Chondrocyte (in vitro differentiated cells): ENCODE data around the gene SMIM32. TPM values are rescaled to one million over a fixed set of nuclear protein-coding genes. Genes with fewer than 3 reads are reported as not detected.

Source experiments
- DNase-seq: peaks from one replicate; pipeline ENCODE4 v3.0.0; 2021; ENCODE audit warnings: mixed read lengths, low spot score
- H3K27ac Mint-ChIP-seq: one replicate; pipeline ENCODE4 v1.8.0; 2021; ENCODE audit warnings: mild to moderate bottlenecking, moderate library complexity, mixed read lengths; ENCODE audit not compliant: unreplicated experiment
- H3K27me3 Mint-ChIP-seq: 2 replicates; pipeline ENCODE4 v1.8.0; 2021; ENCODE audit warnings: low read depth, mixed read lengths
- H3K36me3 Mint-ChIP-seq: 2 replicates; pipeline ENCODE4 v1.8.0; 2021; ENCODE audit warnings: low read depth, mixed read lengths
- H3K4me1 Mint-ChIP-seq: 2 replicates; pipeline ENCODE4 v1.8.0; 2021; ENCODE audit warnings: low read depth, mild to moderate bottlenecking, mixed read lengths
- H3K4me3 Mint-ChIP-seq: one replicate; pipeline ENCODE4 v1.8.0; 2021; ENCODE audit warnings: mild to moderate bottlenecking, moderate library complexity, mixed read lengths; ENCODE audit not compliant: unreplicated experiment
- H3K9me3 Mint-ChIP-seq: 2 replicates; pipeline ENCODE4 v1.8.0; 2021; ENCODE audit warnings: low read depth, mixed read lengths
- CTCF ChIP-seq: fragments of 200-600 bp; sonication (generic); IDR thresholded peaks from 2 replicates; pipeline ENCODE4 v1.5.0; 2021; ENCODE audit warnings: antibody characterized with exemption, mild to moderate bottlenecking, moderate library complexity
- total RNA-seq: library from RNA; stranded (reverse); gene quantifications from 3 replicates; pipeline ENCODE4 v1.2.1, GENCODE V29; 2021

The SMIM32 gene
- total RNA-seq, 1 donor from 2014 or later, result not detected

- H3K27ac Mint-ChIP-seq, result no peak overlapping the region
- H3K4me1 Mint-ChIP-seq, result peaks cover 15% of the 10 kb centered on the region
- no peaks in the 10 kb centered on the region for H3K9me3 Mint-ChIP-seq
- H3K36me3 Mint-ChIP-seq, result peaks cover 9% of the 10 kb centered on the region
- H3K4me3 Mint-ChIP-seq, result peak overlapping the region; percentile 73
- H3K27me3 Mint-ChIP-seq, result peaks cover 9% of the 10 kb centered on the region
- TF ChIP-seq CTCF, result no peak
- DNase-seq, result no peak
Observed at GRCh38 chr5:136193322-136193935, 467 bp upstream of the SMIM32 start.

DNA sequence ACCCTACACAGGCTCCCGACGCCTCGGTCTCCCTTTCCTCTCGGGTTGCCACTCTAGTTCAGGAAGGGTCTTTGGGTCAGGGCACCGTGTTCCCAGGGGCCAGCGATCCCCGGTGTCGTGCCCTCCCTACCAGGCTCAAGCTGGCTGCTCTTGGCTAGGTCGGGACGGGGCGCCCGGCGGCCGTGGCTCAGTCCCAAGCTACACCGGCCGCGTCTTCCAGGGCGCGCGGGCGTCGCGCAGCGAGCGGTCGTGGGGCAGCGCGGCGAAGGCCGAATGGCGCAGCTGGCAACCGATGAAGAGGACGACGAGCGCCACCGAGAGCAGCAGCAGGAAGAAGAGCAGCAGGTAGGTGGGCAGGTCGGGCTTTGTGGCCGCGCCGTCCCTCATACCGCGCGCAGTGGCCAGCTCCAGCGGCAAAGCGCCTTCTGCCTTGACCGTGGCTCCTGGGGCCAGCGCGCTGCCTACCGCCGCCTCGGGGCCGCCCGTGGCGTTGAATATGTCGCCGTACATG is 892 bp downstream of the SMIM32 start:
- TF ChIP-seq CTCF, result peak; percentile 11
- Mint-ChIP-seq H3K4me1 (peaks cover 15% of the 10 kb centered on the region), H3K27me3 (peaks cover 9% of the 10 kb centered on the region), H3K9me3 (no peaks in the 10 kb centered on the region), H3K36me3 (peaks cover 21% of the 10 kb centered on the region), H3K27ac (no peak overlapping the region), H3K4me3 (peak overlapping the region; percentile 73)
- DNase-seq, result no peak

GRCh38 chr5:136191304-136192014 is 1.5 kb downstream of the SMIM32 start:
- peaks cover 27% of the 10 kb centered on the region for H3K36me3 Mint-ChIP-seq
- peak overlapping the region; percentile 73 for H3K4me3 Mint-ChIP-seq
- peaks cover 9% of the 10 kb centered on the region for H3K27me3 Mint-ChIP-seq
- no peaks in the 10 kb centered on the region for H3K9me3 Mint-ChIP-seq
- H3K27ac Mint-ChIP-seq, result peak overlapping the region; percentile 41
- peaks cover 15% of the 10 kb centered on the region for H3K4me1 Mint-ChIP-seq
- no peak for DNase-seq
- TF ChIP-seq CTCF, result no peak

GRCh38 chr5:136190904-136191303 is 2.1 kb downstream of the SMIM32 start:
- H3K4me1 Mint-ChIP-seq, result peaks cover 15% of the 10 kb centered on the region
- TF ChIP-seq CTCF, result no peak
- H3K9me3 Mint-ChIP-seq, result no peaks in the 10 kb centered on the region
- peaks cover 9% of the 10 kb centered on the region for H3K27me3 Mint-ChIP-seq
- no peak for DNase-seq
- no peak overlapping the region for H3K27ac Mint-ChIP-seq
- H3K36me3 Mint-ChIP-seq, result peaks cover 27% of the 10 kb centered on the region
- H3K4me3 Mint-ChIP-seq, result peak overlapping the region; percentile 73

DNA sequence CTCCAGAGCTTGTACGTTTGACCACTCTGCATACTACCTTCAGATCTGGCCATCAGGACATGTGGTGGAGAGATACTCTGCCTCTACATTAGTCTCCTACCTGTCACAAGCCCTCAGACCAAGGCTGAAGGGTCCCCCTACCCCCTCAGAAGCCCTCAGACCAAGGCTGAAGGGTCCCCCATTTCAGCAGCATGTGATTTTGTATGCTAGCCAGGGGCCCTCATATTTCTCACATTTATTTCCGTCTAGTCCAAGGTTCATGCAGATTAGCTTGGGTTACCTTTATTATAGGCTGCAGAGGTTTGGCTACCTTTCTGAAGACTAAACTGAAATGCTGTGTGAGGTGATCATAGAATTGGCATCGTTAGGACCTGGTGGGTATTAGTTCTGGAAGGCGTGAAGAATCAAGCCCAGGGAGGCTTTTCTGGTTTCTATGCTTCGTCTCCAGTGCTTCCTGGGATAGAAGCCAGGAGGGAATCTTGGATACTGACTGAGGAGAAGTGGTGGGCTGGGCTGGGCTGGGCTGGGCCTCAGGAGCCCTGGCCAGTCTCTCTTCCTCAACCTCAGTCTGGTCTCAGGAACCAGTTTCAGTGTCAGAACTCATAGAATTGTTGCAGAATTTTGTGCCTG is 2.8 kb downstream of the SMIM32 start:
- Mint-ChIP-seq H3K36me3 (peaks cover 27% of the 10 kb centered on the region), H3K4me3 (no peak overlapping the region), H3K4me1 (peaks cover 15% of the 10 kb centered on the region), H3K9me3 (no peaks in the 10 kb centered on the region), H3K27me3 (peaks cover 9% of the 10 kb centered on the region), H3K27ac (no peak overlapping the region)
- DNase-seq, result no peak
- TF ChIP-seq CTCF, result no peak
